Effector CD8-positive, alpha-beta T cell (primary cell): ENCODE measurements around the gene BLOC1S3.

Source experiments
- DNase-seq: peaks from one replicate; lab custom pipeline; 2025; lab: John Stamatoyannopoulos, UW
- total RNA-seq, 4 experiments: gene quantifications; one replicate each; lab custom pipeline; 2026; lab: John Stamatoyannopoulos, UW

Gene BLOC1S3
- total RNA-seq = 13.0 to 19.9 (median 17.4) reads per million in 4 experiments

GRCh38 chr19:45178262-45179071 lies at the start of gene BLOC1S3:
BLOC1S3 (plus strand) TSS chr19:45178784; CDS start chr19:45179297, 513 bp downstream.
- peak; percentile 99 for DNase-seq

- DNase-seq = no peak
Measured at GRCh38 chr19:45128806-45129205, 49.8 kb upstream of the BLOC1S3 start.

GRCh38 chr19:45130236-45130635 lies 48.3 kb upstream of the BLOC1S3 start:
- DNase-seq = no peak

- DNase-seq = no peak
Measured at GRCh38 chr19:45130888-45131615, 47.5 kb upstream of the BLOC1S3 start.

- DNase-seq = no peak
Measured at GRCh38 chr19:45133661-45134060, 44.9 kb upstream of the BLOC1S3 start.

- DNase-seq = no peak
Measured at GRCh38 chr19:45135176-45135885, 43.3 kb upstream of the BLOC1S3 start.

- DNase-seq = no peak
Measured at GRCh38 chr19:45136507-45137178, 41.9 kb upstream of the BLOC1S3 start.

- no peak for DNase-seq
Measured at GRCh38 chr19:45137179-45137761, 41.3 kb upstream of the BLOC1S3 start.

- DNase-seq = no peak
Measured at GRCh38 chr19:45138303-45138751, 40.3 kb upstream of the BLOC1S3 start.

- no peak for DNase-seq
Measured at GRCh38 chr19:45139286-45140143, 39.1 kb upstream of the BLOC1S3 start.

GRCh38 chr19:45140144-45140503 lies 38.5 kb upstream of the BLOC1S3 start:
- DNase-seq = no peak

GRCh38 chr19:45140533-45140932 lies 38.1 kb upstream of the BLOC1S3 start:
- DNase-seq = no peak

GRCh38 chr19:45141203-45141900 lies 37.2 kb upstream of the BLOC1S3 start:
- DNase-seq = no peak

GRCh38 chr19:45142016-45142725 lies 36.4 kb upstream of the BLOC1S3 start:
- no peak for DNase-seq

- no peak for DNase-seq
Measured at GRCh38 chr19:45142726-45143110, 35.9 kb upstream of the BLOC1S3 start.

- DNase-seq = no peak
Measured at GRCh38 chr19:45144431-45145269, 33.9 kb upstream of the BLOC1S3 start.

- DNase-seq = no peak
Measured at GRCh38 chr19:45145270-45146189, 33.1 kb upstream of the BLOC1S3 start.
